Common myeloid progenitor, CD34-positive (primary cell): ENCODE results near the gene NAA50.

Source experiments
- CTCF ChIA-PET: fragments of 350-600 bp; sonication (Branson Sonifier 250); formaldehyde crosslinking; loops from one replicate; lab custom pipeline; 2021; ENCODE audit warnings: antibody characterized with exemption; lab: Charles Lee
- POLR2A ChIA-PET: fragments of 350-600 bp; sonication (Branson Sonifier 250); formaldehyde crosslinking; loops from one replicate; lab custom pipeline; 2021; ENCODE audit warnings: antibody characterized with exemption; lab: Charles Lee
- DNase-seq, 3 donors: peaks; one replicate each; pipeline versions ENCODE4 v3.0.0 to v3.0.0-alpha.2; 2013
- H3K27ac ChIP-seq, 2 experiments: 1 replicate in 1 of 2; 2 replicates in 1 of 2; pipeline ENCODE4 v1.7.0; 2013; ENCODE audit warnings: inconsistent platforms in 2 of 2, low read length in 2 of 2, mild to moderate bottlenecking in 2 of 2, low read depth in 1 of 2, moderate library complexity in 1 of 2; ENCODE audit not compliant: severe bottlenecking in 2 of 2, insufficient read depth in 1 of 2, poor library complexity in 1 of 2
- H3K27me3 ChIP-seq, 5 experiments: replicated peaks in 2 of 5; 1 replicate in 3 of 5; 2 replicates in 2 of 5; pipeline versions ENCODE4 v1.6.1 to v1.7.0; 2013; ENCODE audit warnings: low read length in 4 of 5, mild to moderate bottlenecking in 2 of 5, moderate library complexity in 2 of 5, inconsistent platforms in 1 of 5; ENCODE audit not compliant: insufficient read depth in 5 of 5, control insufficient read depth in 4 of 5
- H3K36me3 ChIP-seq, 4 experiments: 1 replicate in 2 of 4; 2 replicates in 2 of 4; pipeline versions ENCODE4 v1.6.1 to v1.7.0; 2013; ENCODE audit warnings: low read length in 3 of 4, control low read depth in 1 of 4, mild to moderate bottlenecking in 1 of 4; ENCODE audit not compliant: control insufficient read depth in 4 of 4, insufficient read depth in 4 of 4
- H3K4me1 ChIP-seq, 4 experiments: 1 replicate in 3 of 4; 2 replicates in 1 of 4; pipeline versions ENCODE4 v1.6.1 to v1.7.1; 2013; ENCODE audit warnings: low read length in 3 of 4, mild to moderate bottlenecking in 3 of 4, control low read depth in 1 of 4, inconsistent platforms in 1 of 4, moderate library complexity in 1 of 4; ENCODE audit not compliant: control insufficient read depth in 4 of 4, insufficient read depth in 4 of 4; ENCODE audit errors: control extremely low read depth in 1 of 4
- H3K4me3 ChIP-seq, 7 experiments: 1 replicate in 4 of 7; 2 replicates in 3 of 7; pipeline versions ENCODE4 v1.5.1 to v1.7.0; 2013; ENCODE audit warnings: mild to moderate bottlenecking in 7 of 7, low read length in 6 of 7, moderate library complexity in 6 of 7, inconsistent platforms in 2 of 7, low read depth in 2 of 7, control low read depth in 1 of 7; ENCODE audit not compliant: insufficient read depth in 4 of 7, control insufficient read depth in 1 of 7; ENCODE audit errors: extremely low read depth in 1 of 7
- H3K9me3 ChIP-seq, 5 experiments: 1 replicate in 4 of 5; 2 replicates in 1 of 5; pipeline versions ENCODE4 v1.6.1 to v1.7.1; 2013; ENCODE audit warnings: low read length in 4 of 5, mild to moderate bottlenecking in 2 of 5, inconsistent platforms in 1 of 5, low read depth in 1 of 5, moderate library complexity in 1 of 5; ENCODE audit not compliant: control insufficient read depth in 4 of 5, insufficient read depth in 2 of 5; ENCODE audit errors: control extremely low read depth in 1 of 5
- WGBS: methylation state at CpG from one replicate; pipeline ENCODE4 v1.1.5; 2013; ENCODE audit not compliant: insufficient coverage; 5-methylcytosine and 5-hydroxymethylcytosine counted together

The NAA50 gene

GRCh38 chr3:113754494-113755159 is 8.6 kb upstream of the NAA50 start:
- POLR2A ChIA-PET, result no interaction called here
- Histone ChIP-seq H3K4me1 (peaks cover 6 to 16% (median 12%) of the 10 kb centered on the region in 4 experiments), H3K36me3 (peaks cover 0 to 9% (median 4%) of the 10 kb centered on the region in 4 experiments), H3K27ac (no peak overlapping the region), H3K4me3 (no peak overlapping the region), H3K9me3 (peaks cover 0 to 9% (median 3%) of the 10 kb centered on the region in 5 experiments), H3K27me3 (no peaks in the 10 kb centered on the region)
- peak in 2 of 3 donors; percentile 63 to 70 for DNase-seq
- 100% methylated on average over 1 of the region's 5 CpGs for WGBS
- CTCF ChIA-PET, result interaction anchor here (1.1 kb wide), 1 partner anchor 90 kb away, joined by 3 read pairs; no protein-coding TSS in a partner anchor

GRCh38 chr3:113753376-113753985 is 7.4 kb upstream of the NAA50 start:
- ChIA-PET POLR2A (no interaction called here), CTCF (no interaction called here)
- no peak overlapping the region for H3K4me3 ChIP-seq
- H3K27ac ChIP-seq, result no peak overlapping the region
- H3K4me1 ChIP-seq, result peaks cover 14 to 27% (median 20%) of the 10 kb centered on the region in 4 experiments
- DNase-seq, result no peak
- WGBS, result 64% methylated on average over 2 of the region's 4 CpGs
- H3K36me3 ChIP-seq, result peaks cover 0 to 8% (median 2%) of the 10 kb centered on the region in 4 experiments
- H3K9me3 ChIP-seq, result peaks cover 0 to 5% (median 2%) of the 10 kb centered on the region in 5 experiments
- no peaks in the 10 kb centered on the region for H3K27me3 ChIP-seq

GRCh38 chr3:113751141-113751540 is 5.1 kb upstream of the NAA50 start:
- POLR2A ChIA-PET, result no interaction called here
- Histone ChIP-seq H3K9me3 (no peaks in the 10 kb centered on the region), H3K27ac (no peak overlapping the region), H3K36me3 (no peaks in the 10 kb centered on the region), H3K4me3 (no peak overlapping the region), H3K27me3 (no peaks in the 10 kb centered on the region), H3K4me1 (peaks cover 24 to 42% (median 31%) of the 10 kb centered on the region in 4 experiments)
- CTCF ChIA-PET, result interaction anchor here (1.4 to 3.6 kb wide), 2 partner anchors 13 to 45 kb away, joined by 3 to 17 read pairs; no protein-coding TSS in a partner anchor
- no peak for DNase-seq

GRCh38 chr3:113747283-113748046 is 1.4 kb upstream of the NAA50 start:
- H3K27ac ChIP-seq, result peak overlapping the region; percentile 97 to 100
- peaks cover 30 to 59% (median 42%) of the 10 kb centered on the region in 4 experiments for H3K4me1 ChIP-seq
- POLR2A ChIA-PET, result interaction anchor here (1.1 kb wide), 1 partner anchor 195 kb away, joined by 3 read pairs; no protein-coding TSS in a partner anchor
- CTCF ChIA-PET, result interaction anchor here (1.1 to 5.3 kb wide), 5 partner anchors 10 to 29 kb away, joined by 3 to 46 read pairs (median 4); no protein-coding TSS in a partner anchor
- no peaks in the 10 kb centered on the region for H3K27me3 ChIP-seq
- H3K9me3 ChIP-seq, result no peaks in the 10 kb centered on the region
- WGBS, result 0% methylated on average over 15 of the region's 18 CpGs
- peak overlapping the region; percentile 80 to 100 (median 94) for H3K4me3 ChIP-seq
- H3K36me3 ChIP-seq, result peaks cover 0 to 3% (median 0%) of the 10 kb centered on the region in 4 experiments
- DNase-seq, result peak in 2 of 3 donors; percentile 35 to 47

GRCh38 chr3:113746548-113747282 is 666 bp upstream of the NAA50 start, which contains the start of gene ATP6V1A:
Gene ATP6V1A, plus strand, starts transcription at chr3:113747035. Its CDS starts 31,719 bp downstream, at chr3:113778754.
- no peaks in the 10 kb centered on the region for H3K9me3 ChIP-seq
- 0% methylated on average over 13 of the region's 34 CpGs for WGBS
- peak within 1 kb of the TSS; percentile 80 to 100 (median 94) for H3K4me3 ChIP-seq
- H3K4me1 ChIP-seq, result peaks cover 30 to 66% (median 46%) of the 10 kb centered on the region in 4 experiments
- POLR2A ChIA-PET, result interaction anchor here (1.1 to 1.2 kb wide), 2 partner anchors 37 to 194 kb away, joined by 3 to 7 read pairs; no protein-coding TSS in a partner anchor
- H3K27me3 ChIP-seq, result no peaks in the 10 kb centered on the region
- CTCF ChIA-PET, result interaction anchor here (1.1 to 5.3 kb wide), 5 partner anchors 11 to 40 kb away, joined by 3 to 46 read pairs (median 4); no protein-coding TSS in a partner anchor
- H3K27ac ChIP-seq, result peak within 1 kb of the TSS; percentile 97 to 100
- peaks cover 0 to 3% (median 0%) of the 10 kb centered on the region in 4 experiments for H3K36me3 ChIP-seq
- DNase-seq, result peak; percentile 91 to 93 (median 92)
